BE2C (cell line): ENCODE measurements around the gene STOM.

Source experiments
- DNase-seq: peaks from one replicate; pipeline ENCODE4 v3.0.0-alpha.2; 2020
- H3K27me3 ChIP-seq: fragments of 250-450 bp; sonication (Bioruptor Pico); 2 replicates; pipeline ENCODE4 v1.5.1; 2020; ENCODE audit warnings: mild to moderate bottlenecking
- H3K36me3 ChIP-seq: fragments of 250-450 bp; sonication (Bioruptor Pico); 2 replicates; pipeline ENCODE4 v1.5.1; 2020; ENCODE audit warnings: mild to moderate bottlenecking
- H3K4me1 ChIP-seq: fragments of 250-450 bp; sonication (Bioruptor Pico); 2 replicates; pipeline ENCODE4 v1.5.1; 2020
- H3K4me3 ChIP-seq: 2 replicates; pipeline ENCODE4 v1.5.1; 2011; ENCODE audit warnings: low read depth, low read length
- H3K9me3 ChIP-seq: fragments of 250-450 bp; sonication (Bioruptor Pico); 2 replicates; pipeline ENCODE4 v1.5.1; 2020
- TF ChIP-seq, protein P1 (sequence below): IDR thresholded peaks from 2 replicates; pipeline ENCODE4 v1.5.1; 2012; ENCODE audit warnings: mild to moderate bottlenecking, low read depth, low read length

Gene STOM

DNA sequence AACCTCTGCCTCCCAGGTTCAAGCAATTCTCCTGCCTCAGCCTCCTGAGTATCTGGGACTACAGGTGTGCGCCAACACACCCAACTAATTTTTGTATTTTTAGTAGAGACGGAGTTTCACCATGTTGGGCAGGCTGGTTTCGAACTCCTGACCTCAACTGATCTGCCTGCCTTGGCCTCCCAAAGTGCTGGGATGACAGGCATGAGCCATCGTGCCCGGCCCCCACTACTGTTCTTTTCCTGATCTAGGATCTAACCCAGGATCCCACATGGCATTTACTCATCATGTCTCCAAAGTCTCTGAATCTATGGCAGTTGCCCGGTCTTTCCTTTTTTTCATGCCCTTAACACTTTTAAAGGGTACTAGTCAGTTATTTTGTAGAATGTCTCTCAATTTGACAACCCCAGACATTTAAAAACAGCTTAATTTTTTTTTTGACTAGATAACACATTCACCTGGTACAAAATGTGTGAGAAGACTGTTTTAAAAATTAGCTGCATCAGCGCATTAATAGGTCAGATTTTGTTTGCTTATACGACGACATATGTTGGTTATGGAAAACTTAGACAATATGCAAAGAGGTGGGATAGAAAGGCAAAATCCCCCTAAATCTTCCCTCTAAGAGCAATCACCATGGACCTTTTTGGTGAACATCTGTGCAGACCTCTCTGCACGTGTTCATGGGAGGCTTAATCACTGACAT lies 46.5 kb downstream of the STOM start:
- TF ChIP-seq, protein P1, sequence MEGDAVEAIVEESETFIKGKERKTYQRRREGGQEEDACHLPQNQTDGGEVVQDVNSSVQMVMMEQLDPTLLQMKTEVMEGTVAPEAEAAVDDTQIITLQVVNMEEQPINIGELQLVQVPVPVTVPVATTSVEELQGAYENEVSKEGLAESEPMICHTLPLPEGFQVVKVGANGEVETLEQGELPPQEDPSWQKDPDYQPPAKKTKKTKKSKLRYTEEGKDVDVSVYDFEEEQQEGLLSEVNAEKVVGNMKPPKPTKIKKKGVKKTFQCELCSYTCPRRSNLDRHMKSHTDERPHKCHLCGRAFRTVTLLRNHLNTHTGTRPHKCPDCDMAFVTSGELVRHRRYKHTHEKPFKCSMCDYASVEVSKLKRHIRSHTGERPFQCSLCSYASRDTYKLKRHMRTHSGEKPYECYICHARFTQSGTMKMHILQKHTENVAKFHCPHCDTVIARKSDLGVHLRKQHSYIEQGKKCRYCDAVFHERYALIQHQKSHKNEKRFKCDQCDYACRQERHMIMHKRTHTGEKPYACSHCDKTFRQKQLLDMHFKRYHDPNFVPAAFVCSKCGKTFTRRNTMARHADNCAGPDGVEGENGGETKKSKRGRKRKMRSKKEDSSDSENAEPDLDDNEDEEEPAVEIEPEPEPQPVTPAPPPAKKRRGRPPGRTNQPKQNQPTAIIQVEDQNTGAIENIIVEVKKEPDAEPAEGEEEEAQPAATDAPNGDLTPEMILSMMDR: no peak
- no peak for DNase-seq
- peaks cover 5% of the 10 kb centered on the region; the same call in 1 of the 2 replicates for H3K4me1 ChIP-seq

DNA sequence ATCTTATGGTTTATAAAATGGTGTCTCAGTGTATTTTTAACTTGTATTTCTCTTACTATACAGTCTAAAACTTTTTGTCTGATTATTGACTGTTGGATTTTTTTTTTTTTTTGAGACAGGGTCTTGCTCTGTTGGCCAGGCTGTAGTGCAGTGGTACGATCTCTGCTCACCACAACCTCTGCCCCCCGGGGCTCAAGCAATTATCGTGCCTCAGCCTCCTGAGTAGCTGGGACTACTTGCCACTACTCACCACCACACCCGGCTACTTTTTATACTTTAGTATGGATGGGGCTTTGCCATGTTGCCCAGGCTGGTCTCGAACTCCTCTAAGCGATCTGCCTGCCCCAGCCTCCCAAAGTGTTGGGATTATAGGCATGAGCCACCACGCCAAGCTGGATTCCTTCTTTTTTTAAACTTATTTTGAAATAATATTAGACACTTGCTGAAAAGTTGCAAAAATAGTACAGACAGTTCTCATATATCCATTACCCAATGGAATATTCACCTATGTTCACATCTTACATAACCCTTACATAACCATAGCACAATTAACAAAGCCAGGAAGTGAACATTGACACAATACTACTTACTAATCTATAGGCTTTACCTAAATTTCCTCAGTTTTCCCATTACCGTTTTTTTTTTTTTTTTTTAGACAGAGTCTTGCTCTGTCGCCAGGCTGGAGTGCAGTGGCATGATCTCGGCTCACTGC lies 47.2 kb downstream of the STOM start:
- H3K9me3 ChIP-seq: no peaks in the 10 kb centered on the region
- H3K4me1 ChIP-seq: peaks cover 5% of the 10 kb centered on the region; the same call in 1 of the 2 replicates
- no peaks in the 10 kb centered on the region for H3K27me3 ChIP-seq
- H3K36me3 ChIP-seq: no peaks in the 10 kb centered on the region
- TF ChIP-seq, protein P1: no peak
- no peak overlapping the region for H3K4me3 ChIP-seq
- DNase-seq: no peak

More for the DNA sequence above, 46.5 kb downstream of the STOM start:
- Histone ChIP-seq H3K9me3 (no peaks in the 10 kb centered on the region), H3K4me3 (no peak overlapping the region), H3K36me3 (no peaks in the 10 kb centered on the region), H3K27me3 (no peaks in the 10 kb centered on the region)

DNA sequence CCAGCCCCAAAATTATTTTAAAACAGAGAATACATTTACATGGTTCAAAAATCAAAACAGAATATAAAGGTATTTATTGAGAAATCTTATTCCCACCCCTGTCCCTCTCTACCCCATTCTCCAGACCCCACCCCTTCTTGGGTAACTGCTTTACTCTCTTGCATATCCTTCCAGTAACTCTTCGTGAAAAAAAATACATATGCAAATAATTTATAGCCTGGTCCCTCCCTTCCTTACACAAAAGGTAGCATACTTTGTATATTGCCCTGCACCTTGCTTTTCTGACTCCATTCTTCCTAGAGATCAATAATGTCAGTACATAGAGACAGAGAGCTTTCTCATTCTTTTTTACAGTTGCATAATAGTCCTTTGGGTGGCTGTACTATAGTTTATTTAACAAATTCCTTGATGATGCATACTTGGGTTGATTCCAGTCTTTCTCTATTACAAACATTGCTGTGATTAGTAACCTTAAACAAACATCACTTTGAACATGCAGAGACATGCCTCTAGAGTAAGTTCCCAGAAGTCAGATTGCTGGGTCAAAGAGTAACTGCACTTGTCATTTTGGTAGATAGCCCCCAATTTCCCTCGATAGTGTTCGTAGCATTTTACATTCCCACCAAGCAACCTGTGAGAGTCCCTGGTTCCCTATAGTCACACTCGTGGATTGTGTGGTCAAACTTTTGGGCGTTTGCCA lies 47.9 kb downstream of the STOM start:
- no peaks in the 10 kb centered on the region for H3K36me3 ChIP-seq
- no peaks in the 10 kb centered on the region for H3K27me3 ChIP-seq
- no peaks in the 10 kb centered on the region for H3K9me3 ChIP-seq
- no peak overlapping the region for H3K4me3 ChIP-seq
- TF ChIP-seq, protein P1: no peak
- peaks cover 5% of the 10 kb centered on the region; the same call in 1 of the 2 replicates for H3K4me1 ChIP-seq
- no peak for DNase-seq

DNA sequence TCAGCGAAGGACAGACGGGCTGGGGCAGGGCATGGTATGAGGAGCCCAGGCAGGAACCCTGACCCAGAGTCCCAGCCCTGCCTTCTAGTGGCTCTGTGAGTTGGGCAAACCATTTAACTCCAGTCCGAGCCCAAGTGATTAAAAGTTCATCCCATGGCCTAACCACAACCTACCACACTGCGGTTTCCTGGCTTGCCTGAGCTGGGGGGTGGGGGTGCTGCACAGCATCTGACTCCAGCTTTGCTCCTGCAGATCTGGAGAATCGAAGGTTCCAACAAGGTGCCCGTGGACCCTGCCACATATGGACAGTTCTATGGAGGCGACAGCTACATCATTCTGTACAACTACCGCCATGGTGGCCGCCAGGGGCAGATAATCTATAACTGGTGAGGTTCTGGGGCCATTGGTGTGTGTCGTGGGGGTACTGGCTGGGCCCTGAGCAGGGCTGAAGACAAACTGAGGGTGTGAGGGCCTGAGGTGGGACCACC lies 49.0 kb downstream of the STOM start:
- no peak for DNase-seq
- no peak overlapping the region for H3K4me3 ChIP-seq
- H3K27me3 ChIP-seq: no peaks in the 10 kb centered on the region
- 0 out of 2 replicates have a peak, but pooled peaks cover under 1% of the 10 kb centered on the region for H3K4me1 ChIP-seq
- H3K36me3 ChIP-seq: no peaks in the 10 kb centered on the region
- no peaks in the 10 kb centered on the region for H3K9me3 ChIP-seq
- TF ChIP-seq, protein P1: no peak

DNA sequence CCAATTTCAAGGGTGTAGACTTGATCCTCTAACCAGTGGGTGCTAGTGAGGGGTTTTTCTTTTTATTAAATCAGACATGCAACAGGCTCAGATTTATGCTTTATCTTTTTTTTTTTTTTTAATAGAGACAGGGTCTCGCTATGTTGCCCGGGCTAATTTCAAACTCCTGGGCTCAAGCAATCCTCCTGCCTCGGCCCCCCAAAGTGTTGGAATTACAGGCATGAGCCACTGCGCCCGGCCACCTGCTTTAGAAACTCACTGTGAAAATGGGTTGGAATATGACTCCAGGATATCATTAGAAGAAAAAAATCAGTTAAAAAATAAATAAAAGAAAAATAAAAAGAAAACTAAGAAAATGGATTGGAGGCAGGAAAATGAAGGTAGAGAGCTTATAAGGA lies 50.7 kb downstream of the STOM start:
- Histone ChIP-seq H3K4me3 (no peak overlapping the region), H3K36me3 (no peaks in the 10 kb centered on the region), H3K9me3 (no peaks in the 10 kb centered on the region), H3K27me3 (no peaks in the 10 kb centered on the region), H3K4me1 (no peaks in the 10 kb centered on the region)
- TF ChIP-seq, protein P1: no peak
- no peak for DNase-seq
